WTC11 (cell line): ENCODE results near the gene SLC7A8.

ENCODE experiments used
- CREM ChIP-seq: sonication (generic); formaldehyde crosslinking; IDR thresholded peaks from 2 replicates; pipeline ENCODE4 v1.8.1; 2022; ENCODE audit warnings: mild to moderate bottlenecking, missing genetic modification reagents, moderate library complexity
- ELF4 ChIP-seq: sonication (generic); formaldehyde crosslinking; IDR thresholded peaks from 2 replicates; pipeline ENCODE4 v1.8.1; 2022; ENCODE audit warnings: low read depth, mild to moderate bottlenecking, moderate library complexity, missing genetic modification reagents
- NR2C2 ChIP-seq: sonication (generic); formaldehyde crosslinking; IDR thresholded peaks from 2 replicates; pipeline ENCODE4 v1.8.0; 2022; ENCODE audit warnings: mild to moderate bottlenecking, missing genetic modification reagents
- SP1 ChIP-seq: sonication (generic); formaldehyde crosslinking; conservative IDR thresholded peaks from 2 replicates; pipeline ENCODE4 v1.8.1; 2022; ENCODE audit warnings: missing genetic modification reagents
- TEAD4 ChIP-seq: sonication (generic); formaldehyde crosslinking; IDR thresholded peaks from 2 replicates; pipeline ENCODE4 v1.8.0; 2022; ENCODE audit warnings: mild to moderate bottlenecking, missing genetic modification reagents
- TP53 ChIP-seq: sonication (generic); formaldehyde crosslinking; IDR thresholded peaks from 2 replicates; pipeline ENCODE4 v1.8.1; 2023; ENCODE audit warnings: mild to moderate bottlenecking, missing genetic modification reagents
- TF ChIP-seq, protein P1 (sequence below): fragments of 200-600 bp; IDR thresholded peaks from 2 replicates; pipeline ENCODE4 v1.8.0; 2022; ENCODE audit warnings: antibody characterized with exemption
- TF ChIP-seq, protein P2 (sequence below): sonication (generic); formaldehyde crosslinking; IDR thresholded peaks from 2 replicates; pipeline ENCODE4 v1.8.0; 2022; ENCODE audit warnings: mild to moderate bottlenecking, missing genetic modification reagents

DNA sequence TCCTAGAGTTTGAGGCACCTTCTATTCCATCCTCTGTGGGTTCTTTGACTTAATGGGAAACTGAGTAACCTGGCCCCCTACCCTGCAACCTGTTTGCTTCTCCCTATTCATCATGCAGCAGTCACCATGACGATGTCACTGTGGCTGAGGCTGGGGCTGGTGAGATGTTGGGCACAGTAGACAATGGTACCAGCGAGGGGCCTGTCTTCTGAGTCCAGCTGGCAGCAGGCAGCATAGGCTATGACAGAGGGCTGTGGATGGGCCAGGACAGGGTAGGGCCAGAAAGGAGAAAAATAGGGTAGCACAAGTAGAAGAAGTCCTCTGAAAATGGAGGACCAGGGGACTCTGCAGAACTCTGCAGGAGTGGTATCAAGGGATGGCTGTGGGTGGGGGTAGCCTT is 80.7 kb downstream of the SLC7A8 start:
- TF ChIP-seq TP53 (no peak), SP1 (CRISPR knock-in tag) (no peak), TEAD4 (no peak), ELF4 (CRISPR knock-in tag) (no peak), NR2C2 (CRISPR knock-in tag) (no peak), CREM (no peak)
- TF ChIP-seq, protein P1, sequence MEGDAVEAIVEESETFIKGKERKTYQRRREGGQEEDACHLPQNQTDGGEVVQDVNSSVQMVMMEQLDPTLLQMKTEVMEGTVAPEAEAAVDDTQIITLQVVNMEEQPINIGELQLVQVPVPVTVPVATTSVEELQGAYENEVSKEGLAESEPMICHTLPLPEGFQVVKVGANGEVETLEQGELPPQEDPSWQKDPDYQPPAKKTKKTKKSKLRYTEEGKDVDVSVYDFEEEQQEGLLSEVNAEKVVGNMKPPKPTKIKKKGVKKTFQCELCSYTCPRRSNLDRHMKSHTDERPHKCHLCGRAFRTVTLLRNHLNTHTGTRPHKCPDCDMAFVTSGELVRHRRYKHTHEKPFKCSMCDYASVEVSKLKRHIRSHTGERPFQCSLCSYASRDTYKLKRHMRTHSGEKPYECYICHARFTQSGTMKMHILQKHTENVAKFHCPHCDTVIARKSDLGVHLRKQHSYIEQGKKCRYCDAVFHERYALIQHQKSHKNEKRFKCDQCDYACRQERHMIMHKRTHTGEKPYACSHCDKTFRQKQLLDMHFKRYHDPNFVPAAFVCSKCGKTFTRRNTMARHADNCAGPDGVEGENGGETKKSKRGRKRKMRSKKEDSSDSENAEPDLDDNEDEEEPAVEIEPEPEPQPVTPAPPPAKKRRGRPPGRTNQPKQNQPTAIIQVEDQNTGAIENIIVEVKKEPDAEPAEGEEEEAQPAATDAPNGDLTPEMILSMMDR: no peak
- TF ChIP-seq, protein P2, sequence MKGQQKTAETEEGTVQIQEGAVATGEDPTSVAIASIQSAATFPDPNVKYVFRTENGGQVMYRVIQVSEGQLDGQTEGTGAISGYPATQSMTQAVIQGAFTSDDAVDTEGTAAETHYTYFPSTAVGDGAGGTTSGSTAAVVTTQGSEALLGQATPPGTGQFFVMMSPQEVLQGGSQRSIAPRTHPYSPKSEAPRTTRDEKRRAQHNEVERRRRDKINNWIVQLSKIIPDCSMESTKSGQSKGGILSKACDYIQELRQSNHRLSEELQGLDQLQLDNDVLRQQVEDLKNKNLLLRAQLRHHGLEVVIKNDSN (CRISPR knock-in tag): no peak
